ENCODE results near the gene SLC7A7. TPM values are rescaled to one million over a fixed set of nuclear protein-coding genes. Genes with fewer than 3 reads are reported as not detected.
A peak's percentile ranks its signal among the peaks of the same experiment; 100 is the strongest.

Gene SLC7A7
- total and polyA plus RNA-seq, 2 of the 13 experiments (the other 11 are each of a cell fraction or from before 2014, with no cell fraction given) = 0.13 to 0.63 TPM

DNA sequence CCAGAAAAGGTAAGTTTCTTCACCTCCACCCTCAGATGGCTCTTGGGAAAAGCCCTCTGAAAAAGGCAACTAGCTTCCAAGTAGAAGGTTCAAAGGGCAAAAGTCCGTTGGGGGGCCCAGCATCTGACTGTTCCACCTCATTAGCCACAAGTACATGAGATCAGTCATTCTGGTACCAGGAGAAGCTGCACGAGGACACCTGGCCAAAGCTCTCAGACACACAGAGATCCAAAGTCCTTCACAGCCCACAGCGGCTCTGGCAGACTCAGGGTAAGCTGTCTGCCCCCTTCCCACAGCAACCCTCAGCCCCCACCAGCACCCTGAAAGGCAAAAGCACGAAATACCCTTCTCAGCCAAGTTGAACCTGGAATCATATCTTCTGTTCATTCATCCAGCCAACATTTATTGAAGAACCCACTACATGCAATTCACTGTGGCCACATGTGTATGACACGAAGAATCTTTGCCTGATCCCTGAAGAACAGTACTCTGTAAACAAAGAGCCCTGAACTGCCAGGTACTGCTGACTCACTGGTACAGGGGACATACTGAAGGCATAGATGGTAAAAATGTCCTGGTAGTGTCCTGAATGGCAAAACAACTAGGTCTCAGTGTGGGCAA lies 19.0 kb downstream of the SLC7A7 start (continued):
- TF ChIP-seq ZKSCAN8 (CRISPR knock-in tag; IDR thresholded peaks at IDR 0.05; ENCODE audit: borderline replicate concordance) (no peak), ZNF737 (CRISPR knock-in tag; IDR thresholded peaks at IDR 0.05; ENCODE audit: borderline replicate concordance) (no peak), FOXP1 (IDR thresholded peaks at IDR 0.05) (no peak), FOXP1 (CRISPR knock-in tag; IDR thresholded peaks at IDR 0.05) (peak; percentile 21; the same call in 1 of the 2 replicates), ZNF782 (CRISPR knock-in tag; IDR thresholded peaks at IDR 0.05; ENCODE audit: borderline replicate concordance) (no peak), ELF1 (CRISPR knock-in tag; IDR thresholded peaks at IDR 0.05) (peak; percentile 50; the same call in 1 of the 2 replicates), KMT2B (CRISPR knock-in tag; IDR thresholded peaks at IDR 0.05) (0 out of 2 replicates have a peak, but pooled peaks have one; percentile 19), KLF13 (CRISPR knock-in tag; IDR thresholded peaks at IDR 0.05) (no peak), ZNF777 (CRISPR knock-in tag; IDR thresholded peaks at IDR 0.05) (no peak), MTF1 (CRISPR knock-in tag; IDR thresholded peaks at IDR 0.05) (no peak), ZNF75D (CRISPR knock-in tag; IDR thresholded peaks at IDR 0.05; ENCODE audit: borderline replicate concordance) (no peak), HNF4A (CRISPR knock-in tag; IDR thresholded peaks at IDR 0.05) (peak; percentile 91), ZNF558 (CRISPR knock-in tag; IDR thresholded peaks at IDR 0.05; ENCODE audit: borderline replicate concordance) (no peak), ZNF121 (CRISPR knock-in tag; IDR thresholded peaks at IDR 0.05) (no peak; the same call in 1 of the 2 replicates), FOXM1 (CRISPR knock-in tag; IDR thresholded peaks at IDR 0.05) (no peak), NFKB2 (CRISPR knock-in tag; IDR thresholded peaks at IDR 0.05; ENCODE audit: borderline replicate concordance) (no peak), PHF5A (CRISPR knock-in tag; IDR thresholded peaks at IDR 0.05; ENCODE audit: low read depth, unreplicated experiment) (no peak), ZNF256 (CRISPR knock-in tag; conservative IDR thresholded peaks at IDR 0.05) (no peak), KLF16 (CRISPR knock-in tag; IDR thresholded peaks at IDR 0.05) (no peak), DNMT1 (CRISPR knock-in tag; IDR thresholded peaks at IDR 0.05) (0 out of 2 replicates have a peak, but pooled peaks have one; percentile 28), NFRKB (IDR thresholded peaks at IDR 0.05) (no peak)
- TF ChIP-seq, protein P1, sequence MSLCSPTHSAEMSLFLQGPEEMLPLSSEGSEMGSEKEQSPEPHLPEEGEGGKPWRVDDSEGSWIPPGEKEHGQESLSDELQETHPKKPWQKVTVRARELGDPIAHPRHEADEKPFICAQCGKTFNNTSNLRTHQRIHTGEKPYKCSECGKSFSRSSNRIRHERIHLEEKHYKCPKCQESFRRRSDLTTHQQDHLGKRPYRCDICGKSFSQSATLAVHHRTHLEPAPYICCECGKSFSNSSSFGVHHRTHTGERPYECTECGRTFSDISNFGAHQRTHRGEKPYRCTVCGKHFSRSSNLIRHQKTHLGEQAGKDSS (CRISPR knock-in tag; IDR thresholded peaks at IDR 0.05; ENCODE audit: borderline replicate concordance, low read depth) = peak; percentile 100
- TF ChIP-seq, protein P2, sequence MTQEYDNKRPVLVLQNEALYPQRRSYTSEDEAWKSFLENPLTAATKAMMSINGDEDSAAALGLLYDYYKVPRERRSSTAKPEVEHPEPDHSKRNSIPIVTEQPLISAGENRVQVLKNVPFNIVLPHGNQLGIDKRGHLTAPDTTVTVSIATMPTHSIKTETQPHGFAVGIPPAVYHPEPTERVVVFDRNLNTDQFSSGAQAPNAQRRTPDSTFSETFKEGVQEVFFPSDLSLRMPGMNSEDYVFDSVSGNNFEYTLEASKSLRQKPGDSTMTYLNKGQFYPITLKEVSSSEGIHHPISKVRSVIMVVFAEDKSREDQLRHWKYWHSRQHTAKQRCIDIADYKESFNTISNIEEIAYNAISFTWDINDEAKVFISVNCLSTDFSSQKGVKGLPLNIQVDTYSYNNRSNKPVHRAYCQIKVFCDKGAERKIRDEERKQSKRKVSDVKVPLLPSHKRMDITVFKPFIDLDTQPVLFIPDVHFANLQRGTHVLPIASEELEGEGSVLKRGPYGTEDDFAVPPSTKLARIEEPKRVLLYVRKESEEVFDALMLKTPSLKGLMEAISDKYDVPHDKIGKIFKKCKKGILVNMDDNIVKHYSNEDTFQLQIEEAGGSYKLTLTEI (CRISPR knock-in tag; conservative IDR thresholded peaks at IDR 0.05) = no peak
- TF ChIP-seq, protein P3, sequence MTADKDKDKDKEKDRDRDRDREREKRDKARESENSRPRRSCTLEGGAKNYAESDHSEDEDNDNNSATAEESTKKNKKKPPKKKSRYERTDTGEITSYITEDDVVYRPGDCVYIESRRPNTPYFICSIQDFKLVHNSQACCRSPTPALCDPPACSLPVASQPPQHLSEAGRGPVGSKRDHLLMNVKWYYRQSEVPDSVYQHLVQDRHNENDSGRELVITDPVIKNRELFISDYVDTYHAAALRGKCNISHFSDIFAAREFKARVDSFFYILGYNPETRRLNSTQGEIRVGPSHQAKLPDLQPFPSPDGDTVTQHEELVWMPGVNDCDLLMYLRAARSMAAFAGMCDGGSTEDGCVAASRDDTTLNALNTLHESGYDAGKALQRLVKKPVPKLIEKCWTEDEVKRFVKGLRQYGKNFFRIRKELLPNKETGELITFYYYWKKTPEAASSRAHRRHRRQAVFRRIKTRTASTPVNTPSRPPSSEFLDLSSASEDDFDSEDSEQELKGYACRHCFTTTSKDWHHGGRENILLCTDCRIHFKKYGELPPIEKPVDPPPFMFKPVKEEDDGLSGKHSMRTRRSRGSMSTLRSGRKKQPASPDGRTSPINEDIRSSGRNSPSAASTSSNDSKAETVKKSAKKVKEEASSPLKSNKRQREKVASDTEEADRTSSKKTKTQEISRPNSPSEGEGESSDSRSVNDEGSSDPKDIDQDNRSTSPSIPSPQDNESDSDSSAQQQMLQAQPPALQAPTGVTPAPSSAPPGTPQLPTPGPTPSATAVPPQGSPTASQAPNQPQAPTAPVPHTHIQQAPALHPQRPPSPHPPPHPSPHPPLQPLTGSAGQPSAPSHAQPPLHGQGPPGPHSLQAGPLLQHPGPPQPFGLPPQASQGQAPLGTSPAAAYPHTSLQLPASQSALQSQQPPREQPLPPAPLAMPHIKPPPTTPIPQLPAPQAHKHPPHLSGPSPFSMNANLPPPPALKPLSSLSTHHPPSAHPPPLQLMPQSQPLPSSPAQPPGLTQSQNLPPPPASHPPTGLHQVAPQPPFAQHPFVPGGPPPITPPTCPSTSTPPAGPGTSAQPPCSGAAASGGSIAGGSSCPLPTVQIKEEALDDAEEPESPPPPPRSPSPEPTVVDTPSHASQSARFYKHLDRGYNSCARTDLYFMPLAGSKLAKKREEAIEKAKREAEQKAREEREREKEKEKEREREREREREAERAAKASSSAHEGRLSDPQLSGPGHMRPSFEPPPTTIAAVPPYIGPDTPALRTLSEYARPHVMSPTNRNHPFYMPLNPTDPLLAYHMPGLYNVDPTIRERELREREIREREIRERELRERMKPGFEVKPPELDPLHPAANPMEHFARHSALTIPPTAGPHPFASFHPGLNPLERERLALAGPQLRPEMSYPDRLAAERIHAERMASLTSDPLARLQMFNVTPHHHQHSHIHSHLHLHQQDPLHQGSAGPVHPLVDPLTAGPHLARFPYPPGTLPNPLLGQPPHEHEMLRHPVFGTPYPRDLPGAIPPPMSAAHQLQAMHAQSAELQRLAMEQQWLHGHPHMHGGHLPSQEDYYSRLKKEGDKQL (CRISPR knock-in tag; IDR thresholded peaks at IDR 0.05; ENCODE audit: low read depth) = no peak

All from HepG2 (cell line).